GM10248 (cell line): ENCODE results near the gene ARAP2.

ENCODE experiments used
- CTCF ChIA-PET: fragments of 300-600 bp; sonication (Branson Sonifier 250); formaldehyde crosslinking; extraction: SDS; loops from one replicate; lab custom pipeline; 2021; ENCODE audit warnings: antibody characterized with exemption; lab: Yijun Ruan, JAX
- POLR2A ChIA-PET: fragments of 350-650 bp; sonication (Branson Sonifier 250); formaldehyde crosslinking; extraction: SDS; loops from one replicate; lab custom pipeline; 2020; ENCODE audit warnings: antibody characterized with exemption; lab: Yijun Ruan, JAX
- DNase-seq: peaks from one replicate; pipeline ENCODE4 v3.0.0; 2012; ENCODE audit errors: extremely low spot score
- TF ChIP-seq, protein P1 (sequence below): IDR thresholded peaks from 2 replicates; pipeline ENCODE4 v1.5.1; 2012; ENCODE audit warnings: mild to moderate bottlenecking, low read depth; ENCODE audit errors: extremely low read depth, missing control alignments, control extremely low read depth

Gene ARAP2

DNA sequence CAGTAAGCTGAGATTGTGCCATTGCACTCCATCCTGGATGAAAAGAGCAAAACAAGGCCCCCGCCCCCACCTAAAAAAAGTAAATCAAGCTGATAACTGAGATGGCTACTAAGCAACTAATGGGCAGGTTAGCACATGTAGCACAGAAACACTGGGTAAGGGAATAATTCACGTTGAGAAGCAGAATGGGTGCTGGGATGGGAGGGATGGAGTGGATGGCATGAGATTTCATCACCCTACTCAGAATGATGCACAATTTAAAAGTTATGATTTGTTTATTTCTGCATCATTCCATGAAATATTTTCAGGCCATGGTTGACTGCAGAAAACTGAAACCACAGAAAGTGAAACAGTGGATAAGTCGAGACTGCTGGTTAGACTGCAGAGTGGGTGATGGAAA lies 224.0 kb downstream of the ARAP2 start:
- TF ChIP-seq, protein P1, sequence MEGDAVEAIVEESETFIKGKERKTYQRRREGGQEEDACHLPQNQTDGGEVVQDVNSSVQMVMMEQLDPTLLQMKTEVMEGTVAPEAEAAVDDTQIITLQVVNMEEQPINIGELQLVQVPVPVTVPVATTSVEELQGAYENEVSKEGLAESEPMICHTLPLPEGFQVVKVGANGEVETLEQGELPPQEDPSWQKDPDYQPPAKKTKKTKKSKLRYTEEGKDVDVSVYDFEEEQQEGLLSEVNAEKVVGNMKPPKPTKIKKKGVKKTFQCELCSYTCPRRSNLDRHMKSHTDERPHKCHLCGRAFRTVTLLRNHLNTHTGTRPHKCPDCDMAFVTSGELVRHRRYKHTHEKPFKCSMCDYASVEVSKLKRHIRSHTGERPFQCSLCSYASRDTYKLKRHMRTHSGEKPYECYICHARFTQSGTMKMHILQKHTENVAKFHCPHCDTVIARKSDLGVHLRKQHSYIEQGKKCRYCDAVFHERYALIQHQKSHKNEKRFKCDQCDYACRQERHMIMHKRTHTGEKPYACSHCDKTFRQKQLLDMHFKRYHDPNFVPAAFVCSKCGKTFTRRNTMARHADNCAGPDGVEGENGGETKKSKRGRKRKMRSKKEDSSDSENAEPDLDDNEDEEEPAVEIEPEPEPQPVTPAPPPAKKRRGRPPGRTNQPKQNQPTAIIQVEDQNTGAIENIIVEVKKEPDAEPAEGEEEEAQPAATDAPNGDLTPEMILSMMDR = no peak
- DNase-seq = no peak
- POLR2A ChIA-PET = no interaction called here
- CTCF ChIA-PET = no interaction called here
